HepG2 (cell line): ENCODE data around the gene ZBTB46. TPM values are rescaled to one million over a fixed set of nuclear protein-coding genes. Genes with fewer than 3 reads are reported as not detected.
A peak's percentile ranks its signal among the peaks of the same experiment; 100 is the strongest.

Experiments used
- ATM ChIP-seq: fragments of 450-650 bp; IDR thresholded peaks from 2 replicates; pipeline ENCODE4 v1.7.1; 2017; ENCODE audit warnings: mild to moderate bottlenecking, borderline replicate concordance
- FOXA1 ChIP-seq, 2 experiments: fragments of 450-650 bp in 1 of 2; sonication (generic) in 1 of 2; formaldehyde crosslinking in 1 of 2; IDR thresholded peaks; 2 replicates each; pipeline versions ENCODE4 v1.4.0 to v1.6.1; 2016 to 2020; ENCODE audit warnings: missing genetic modification reagents in 1 of 2
- FOXP1 ChIP-seq, 2 experiments: fragments of 450-650 bp in 1 of 2; IDR thresholded peaks; 2 replicates each; pipeline ENCODE4 v1.6.1; 2017 to 2018; ENCODE audit warnings: antibody characterized with exemption in 1 of 2
- IKZF1 ChIP-seq: fragments of 450-650 bp; IDR thresholded peaks from 2 replicates; pipeline ENCODE4 v1.7.1; 2016
- JUNB ChIP-seq: sonication (generic); formaldehyde crosslinking; IDR thresholded peaks from 2 replicates; pipeline ENCODE4 v1.8.0; 2022; ENCODE audit warnings: missing genetic modification reagents, mild to moderate bottlenecking, borderline replicate concordance
- POLR2AphosphoS5 ChIP-seq: IDR thresholded peaks from 2 replicates; pipeline ENCODE4 v1.6.1; 2012; ENCODE audit warnings: low read depth, low read length
- SP1 ChIP-seq, 2 experiments: fragments of 450-650 bp in 1 of 2; sonication (generic) in 1 of 2; formaldehyde crosslinking in 1 of 2; IDR thresholded peaks; 2 replicates each; pipeline versions ENCODE4 v1.4.0 to v1.6.1; 2016 to 2020; ENCODE audit warnings: missing genetic modification reagents in 1 of 2
- YEATS2 ChIP-seq: sonication (generic); formaldehyde crosslinking; IDR thresholded peaks from 2 replicates; pipeline ENCODE4 v1.4.0; 2020; ENCODE audit warnings: missing genetic modification reagents, borderline replicate concordance
- ZFP41 ChIP-seq: sonication (generic); formaldehyde crosslinking; IDR thresholded peaks from 2 replicates; pipeline ENCODE4 v1.4.0; 2020; ENCODE audit warnings: mild to moderate bottlenecking, missing genetic modification reagents, borderline replicate concordance
- ZNF30 ChIP-seq: sonication (generic); formaldehyde crosslinking; IDR thresholded peaks from 2 replicates; pipeline ENCODE4 v1.5.0; 2020; ENCODE audit warnings: mild to moderate bottlenecking, missing genetic modification reagents
- ZNF496 ChIP-seq: sonication (generic); formaldehyde crosslinking; IDR thresholded peaks from 2 replicates; pipeline ENCODE4 v1.8.1; 2023; ENCODE audit warnings: mild to moderate bottlenecking, moderate library complexity, missing genetic modification reagents; ENCODE audit not compliant: insufficient replicate concordance
- ZNF672 ChIP-seq: sonication (generic); formaldehyde crosslinking; IDR thresholded peaks from 2 replicates; pipeline ENCODE4 v1.8.1; 2022; ENCODE audit warnings: missing genetic modification reagents
- polyA plus RNA-seq, 8 experiments: library from polyadenylated mRNA; depleted of rRNA in 3 of 8; stranded (reverse) in 7 of 8; unstranded in 1 of 8; fragments of >200 nt; fragmentation: Illumina TruSeq in 4 of 8; extraction: Trizol in 4 of 8; gene quantifications; 2 replicates each; pipeline versions ENCODE4 v1.2.1 to v1.2.3, GENCODE V29; 2011 to 2016; ENCODE audit warnings: low read depth in 4 of 8, missing spikeins in 1 of 8, mixed read lengths in 1 of 8; ENCODE audit not compliant: insufficient read depth in 1 of 8
- total RNA-seq, 5 experiments: library from RNA; depleted of rRNA; stranded (reverse); fragments of >200 nt; fragmentation: Illumina TruSeq; extraction: Trizol; gene quantifications; 2 replicates each; pipeline ENCODE4 v1.2.3, GENCODE V29; 2016; ENCODE audit warnings: low read depth in 1 of 5
- TF ChIP-seq, protein P1 (sequence below), 2 experiments: sonication (generic) in 1 of 2; formaldehyde crosslinking in 1 of 2; IDR thresholded peaks; 2 replicates each; pipeline versions ENCODE4 v1.5.1 to v1.6.1; 2011 to 2020; ENCODE audit warnings: borderline replicate concordance in 1 of 2, low read depth in 1 of 2, low read length in 1 of 2, mild to moderate bottlenecking in 1 of 2, missing genetic modification reagents in 1 of 2, moderate library complexity in 1 of 2
- TF ChIP-seq, protein P2 (sequence below): sonication (generic); formaldehyde crosslinking; IDR thresholded peaks from 2 replicates; pipeline ENCODE4 v1.9.0; 2021; ENCODE audit warnings: mild to moderate bottlenecking, missing genetic modification reagents
- TF ChIP-seq, protein P3 (sequence below): sonication (generic); formaldehyde crosslinking; IDR thresholded peaks from 2 replicates; pipeline ENCODE4 v1.4.0; 2020; ENCODE audit warnings: missing genetic modification reagents, borderline replicate concordance

The ZBTB46 gene
- total and polyA plus RNA-seq, 2 of the 13 experiments (the other 11 are each of a cell fraction or from before 2014, with no cell fraction given) = 1.6 to 13.5 TPM

DNA sequence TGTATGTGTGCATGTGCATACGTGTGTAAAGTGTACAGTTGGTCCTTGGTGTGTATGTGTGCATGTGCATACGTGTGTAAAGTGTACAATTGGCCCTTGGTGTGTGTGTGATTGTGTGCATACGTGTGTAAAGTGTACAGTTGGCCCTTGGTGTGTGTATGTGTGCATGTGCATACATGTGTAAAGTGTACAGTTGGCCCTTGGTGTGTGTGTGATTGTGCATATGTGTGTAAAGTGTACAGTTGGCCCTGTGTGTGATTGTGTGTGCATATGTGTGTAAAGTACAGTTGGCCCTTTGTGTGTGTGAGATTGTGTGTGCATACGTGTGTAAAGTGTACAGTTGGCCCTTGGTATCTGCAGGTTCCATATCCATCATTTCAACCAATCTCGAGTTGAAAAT, 99.7 kb downstream of the ZBTB46 start (continued):
- TF ChIP-seq ZNF30 (CRISPR knock-in tag) = no peak
- 0 out of 2 replicates have a peak, but pooled peaks have one; percentile 53 for TF ChIP-seq FOXP1 (IDR thresholded peaks at IDR 0.05)
- TF ChIP-seq FOXP1 (CRISPR knock-in tag; IDR thresholded peaks at IDR 0.05) = no peak
- no peak for TF ChIP-seq YEATS2
- peak; percentile 28 for TF ChIP-seq POLR2AphosphoS5
- TF ChIP-seq SP1 (IDR thresholded peaks at IDR 0.05) = 0 out of 2 replicates have a peak, but pooled peaks have one; percentile 54
- no peak for TF ChIP-seq SP1 (CRISPR knock-in tag; IDR thresholded peaks at IDR 0.05)
- no peak for TF ChIP-seq ZFP41
- TF ChIP-seq, protein P1, sequence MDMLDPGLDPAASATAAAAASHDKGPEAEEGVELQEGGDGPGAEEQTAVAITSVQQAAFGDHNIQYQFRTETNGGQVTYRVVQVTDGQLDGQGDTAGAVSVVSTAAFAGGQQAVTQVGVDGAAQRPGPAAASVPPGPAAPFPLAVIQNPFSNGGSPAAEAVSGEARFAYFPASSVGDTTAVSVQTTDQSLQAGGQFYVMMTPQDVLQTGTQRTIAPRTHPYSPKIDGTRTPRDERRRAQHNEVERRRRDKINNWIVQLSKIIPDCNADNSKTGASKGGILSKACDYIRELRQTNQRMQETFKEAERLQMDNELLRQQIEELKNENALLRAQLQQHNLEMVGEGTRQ (IDR thresholded peaks at IDR 0.05; ENCODE audit: low read depth, low read length) = no peak
- TF ChIP-seq, protein P1 (CRISPR knock-in tag; IDR thresholded peaks at IDR 0.05; ENCODE audit: borderline replicate concordance) = no peak
- no peak for TF ChIP-seq ZNF496
- TF ChIP-seq FOXA1 (IDR thresholded peaks at IDR 0.05) = peak; percentile 62
- no peak for TF ChIP-seq FOXA1 (CRISPR knock-in tag; IDR thresholded peaks at IDR 0.05)
- peak; percentile 97; the same call in 1 of the 2 replicates for TF ChIP-seq IKZF1
- TF ChIP-seq JUNB (CRISPR knock-in tag) = peak; percentile 16; the same call in 1 of the 2 replicates
- TF ChIP-seq, protein P2, sequence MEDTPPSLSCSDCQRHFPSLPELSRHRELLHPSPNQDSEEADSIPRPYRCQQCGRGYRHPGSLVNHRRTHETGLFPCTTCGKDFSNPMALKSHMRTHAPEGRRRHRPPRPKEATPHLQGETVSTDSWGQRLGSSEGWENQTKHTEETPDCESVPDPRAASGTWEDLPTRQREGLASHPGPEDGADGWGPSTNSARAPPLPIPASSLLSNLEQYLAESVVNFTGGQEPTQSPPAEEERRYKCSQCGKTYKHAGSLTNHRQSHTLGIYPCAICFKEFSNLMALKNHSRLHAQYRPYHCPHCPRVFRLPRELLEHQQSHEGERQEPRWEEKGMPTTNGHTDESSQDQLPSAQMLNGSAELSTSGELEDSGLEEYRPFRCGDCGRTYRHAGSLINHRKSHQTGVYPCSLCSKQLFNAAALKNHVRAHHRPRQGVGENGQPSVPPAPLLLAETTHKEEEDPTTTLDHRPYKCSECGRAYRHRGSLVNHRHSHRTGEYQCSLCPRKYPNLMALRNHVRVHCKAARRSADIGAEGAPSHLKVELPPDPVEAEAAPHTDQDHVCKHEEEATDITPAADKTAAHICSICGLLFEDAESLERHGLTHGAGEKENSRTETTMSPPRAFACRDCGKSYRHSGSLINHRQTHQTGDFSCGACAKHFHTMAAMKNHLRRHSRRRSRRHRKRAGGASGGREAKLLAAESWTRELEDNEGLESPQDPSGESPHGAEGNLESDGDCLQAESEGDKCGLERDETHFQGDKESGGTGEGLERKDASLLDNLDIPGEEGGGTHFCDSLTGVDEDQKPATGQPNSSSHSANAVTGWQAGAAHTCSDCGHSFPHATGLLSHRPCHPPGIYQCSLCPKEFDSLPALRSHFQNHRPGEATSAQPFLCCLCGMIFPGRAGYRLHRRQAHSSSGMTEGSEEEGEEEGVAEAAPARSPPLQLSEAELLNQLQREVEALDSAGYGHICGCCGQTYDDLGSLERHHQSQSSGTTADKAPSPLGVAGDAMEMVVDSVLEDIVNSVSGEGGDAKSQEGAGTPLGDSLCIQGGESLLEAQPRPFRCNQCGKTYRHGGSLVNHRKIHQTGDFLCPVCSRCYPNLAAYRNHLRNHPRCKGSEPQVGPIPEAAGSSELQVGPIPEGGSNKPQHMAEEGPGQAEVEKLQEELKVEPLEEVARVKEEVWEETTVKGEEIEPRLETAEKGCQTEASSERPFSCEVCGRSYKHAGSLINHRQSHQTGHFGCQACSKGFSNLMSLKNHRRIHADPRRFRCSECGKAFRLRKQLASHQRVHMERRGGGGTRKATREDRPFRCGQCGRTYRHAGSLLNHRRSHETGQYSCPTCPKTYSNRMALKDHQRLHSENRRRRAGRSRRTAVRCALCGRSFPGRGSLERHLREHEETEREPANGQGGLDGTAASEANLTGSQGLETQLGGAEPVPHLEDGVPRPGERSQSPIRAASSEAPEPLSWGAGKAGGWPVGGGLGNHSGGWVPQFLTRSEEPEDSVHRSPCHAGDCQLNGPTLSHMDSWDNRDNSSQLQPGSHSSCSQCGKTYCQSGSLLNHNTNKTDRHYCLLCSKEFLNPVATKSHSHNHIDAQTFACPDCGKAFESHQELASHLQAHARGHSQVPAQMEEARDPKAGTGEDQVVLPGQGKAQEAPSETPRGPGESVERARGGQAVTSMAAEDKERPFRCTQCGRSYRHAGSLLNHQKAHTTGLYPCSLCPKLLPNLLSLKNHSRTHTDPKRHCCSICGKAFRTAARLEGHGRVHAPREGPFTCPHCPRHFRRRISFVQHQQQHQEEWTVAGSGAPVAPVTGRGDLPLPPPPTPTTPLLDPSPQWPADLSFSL (CRISPR knock-in tag) = peak; percentile 78
- TF ChIP-seq, protein P3, sequence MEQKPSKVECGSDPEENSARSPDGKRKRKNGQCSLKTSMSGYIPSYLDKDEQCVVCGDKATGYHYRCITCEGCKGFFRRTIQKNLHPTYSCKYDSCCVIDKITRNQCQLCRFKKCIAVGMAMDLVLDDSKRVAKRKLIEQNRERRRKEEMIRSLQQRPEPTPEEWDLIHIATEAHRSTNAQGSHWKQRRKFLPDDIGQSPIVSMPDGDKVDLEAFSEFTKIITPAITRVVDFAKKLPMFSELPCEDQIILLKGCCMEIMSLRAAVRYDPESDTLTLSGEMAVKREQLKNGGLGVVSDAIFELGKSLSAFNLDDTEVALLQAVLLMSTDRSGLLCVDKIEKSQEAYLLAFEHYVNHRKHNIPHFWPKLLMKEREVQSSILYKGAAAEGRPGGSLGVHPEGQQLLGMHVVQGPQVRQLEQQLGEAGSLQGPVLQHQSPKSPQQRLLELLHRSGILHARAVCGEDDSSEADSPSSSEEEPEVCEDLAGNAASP (CRISPR knock-in tag) = no peak
- TF ChIP-seq ZNF672 = peak; percentile 88; the same call in 1 of the 2 replicates
- TF ChIP-seq ATM = peak; percentile 48; the same call in 1 of the 2 replicates
